ENCODE results near the gene CENPL. TPM values are rescaled to one million over a fixed set of nuclear protein-coding genes. Genes with fewer than 3 reads are reported as not detected.

Gene CENPL
- total and polyA plus RNA-seq, 2 of the 4 experiments (the other 2 are of a cell fraction), result 6.3 to 21.1 TPM

DNA sequence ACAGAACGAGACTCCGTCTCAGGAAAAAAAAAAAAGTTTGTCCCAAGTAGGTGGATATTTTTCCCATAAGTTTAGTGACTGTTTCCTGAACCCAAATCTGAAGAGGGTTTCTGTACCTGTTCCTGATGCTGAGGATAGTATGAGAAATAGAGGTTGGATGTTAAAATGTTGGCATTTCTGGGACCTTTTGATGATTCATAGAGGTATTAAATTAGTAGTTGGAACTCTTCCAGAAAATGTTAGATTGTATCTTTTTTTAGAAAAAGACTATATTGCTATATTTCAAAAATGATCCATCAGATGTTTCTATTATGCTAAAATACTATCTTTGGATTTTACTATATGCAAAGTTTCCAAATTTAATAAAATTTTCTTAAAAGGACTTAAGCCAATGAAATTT is 2.9 kb upstream of the CENPL start:
- H4K8ac ChIP-seq (ENCODE audit: low read depth in 2 of 2, low read length in 2 of 2), result no peak overlapping the region
- no peaks in the 10 kb centered on the region for H3K9me1 ChIP-seq (ENCODE audit: insufficient read depth, low read length)
- no peak for DNase-seq
- H2BK120ac ChIP-seq (ENCODE audit: low read depth, low read length), result no peak overlapping the region
- no peak for ATAC-seq (ENCODE audit: low read depth)
- H3K79me1 ChIP-seq (ENCODE audit: low read depth in 1 of 2, low read length in 2 of 2), result peaks cover 6 to 26% of the 10 kb centered on the region in 2 experiments; a peak in 3 of 4 replicates
- H3K23ac ChIP-seq (ENCODE audit: low read depth, low read length), result no peak overlapping the region
- H3K27me3 ChIP-seq (ENCODE audit: control insufficient read depth, insufficient read depth, low read length), result no peaks in the 10 kb centered on the region
- no peak overlapping the region for H3K4me3 ChIP-seq (ENCODE audit: insufficient read depth, low read depth, low read length)
- H2BK15ac ChIP-seq (ENCODE audit: low read depth, low read length), result no peak overlapping the region
- dilution Hi-C loops (cut with HindIII; ENCODE audit: low sequenced_read_pairs, unreplicated experiment), result no loop called here
- no peak overlapping the region for H3K18ac ChIP-seq (ENCODE audit: low read depth, low read length)
- in situ Hi-C loops (cut with MboI; ENCODE audit: low sequenced_read_pairs), result loop anchor here (10.0 kb wide), 2 partner anchors 393 to 1083 kb away; no protein-coding TSS in a partner anchor
- no peak overlapping the region for H3K27ac ChIP-seq (ENCODE audit: insufficient read depth, low read length)
- no peak overlapping the region for H3K14ac ChIP-seq (replicated peaks; ENCODE audit: low read depth, low read length)
- ChIA-PET CTCF (no interaction called here), POLR2A (ENCODE audit: unreplicated experiment) (no interaction called here)
- no peak overlapping the region for H3K56ac ChIP-seq (ENCODE audit: extremely low read depth, insufficient read depth, low read length)
- H4K5ac ChIP-seq (ENCODE audit: low read depth, low read length), result no peak overlapping the region
- WGBS, 2 experiments (ENCODE audit: extremely low coverage in 2 of 2, insufficient read length in 1 of 2), result 90% methylated on average over 2 of the region's 2 CpGs; no CpG with 5 or more reads in 1 of the 2 experiments
- H3K9me3 ChIP-seq (ENCODE audit: control insufficient read depth, insufficient read depth, low read length), result no peaks in the 10 kb centered on the region
- peaks cover 2% of the 10 kb centered on the region; the same call in 1 of the 2 replicates for H3K4me1 ChIP-seq (ENCODE audit: control insufficient read depth, insufficient read depth, low read length)
- no peak overlapping the region for H2AK5ac ChIP-seq (ENCODE audit: low read depth, low read length)
- intact Hi-C loops (cut with micrococcal nuclease), result no loop called here
- no peak overlapping the region for H2BK5ac ChIP-seq (ENCODE audit: low read depth, low read length, poor library complexity, severe bottlenecking)
- no peaks in the 10 kb centered on the region for H4K20me1 ChIP-seq (ENCODE audit: insufficient read depth, low read length)
- H2BK20ac ChIP-seq (ENCODE audit: low read depth, low read length), result no peak overlapping the region
- no peak overlapping the region for H4K91ac ChIP-seq (ENCODE audit: insufficient read depth, low read depth, low read length)
- no peak overlapping the region for H2AK9ac ChIP-seq (replicated peaks; ENCODE audit: low read depth, low read length, poor library complexity)
- BruUV-seq (replicated peaks), result no TSS peak
- H3K9ac ChIP-seq (ENCODE audit: low read depth, low read length), result no peak overlapping the region
- H3K4ac ChIP-seq (ENCODE audit: low read depth, low read length), result no peak overlapping the region
- no peak overlapping the region for H2AFZ ChIP-seq (replicated peaks; ENCODE audit: low read length, poor library complexity)
- H3K4me2 ChIP-seq (ENCODE audit: low read depth, low read length), result no peak overlapping the region
- peaks cover 7% of the 10 kb centered on the region for H3K36me3 ChIP-seq (ENCODE audit: control insufficient read depth, insufficient read depth, low read length)
- TF ChIP-seq CHD1 (IDR thresholded peaks at IDR 0.05; ENCODE audit: low read depth, low read length) (no peak), NFE2L2 (IDR thresholded peaks at IDR 0.05; ENCODE audit: low read depth, low read length) (no peak), MAZ (IDR thresholded peaks at IDR 0.05; ENCODE audit: borderline replicate concordance, low read depth, low read length) (no peak), RFX5 (IDR thresholded peaks at IDR 0.05; ENCODE audit: low read depth, low read length) (no peak), RCOR1 (IDR thresholded peaks at IDR 0.05; ENCODE audit: insufficient replicate concordance, low read length) (no peak), CEBPB (IDR thresholded peaks at IDR 0.05; ENCODE audit: low read depth, low read length) (no peak), POLR2A (IDR thresholded peaks at IDR 0.05; ENCODE audit: low read depth, low read length) (no peak), FOS (IDR thresholded peaks at IDR 0.05; ENCODE audit: low read depth, low read length) (no peak), MAFK (IDR thresholded peaks at IDR 0.05; ENCODE audit: low read depth, low read length) (no peak), RAD21 (IDR thresholded peaks at IDR 0.05; ENCODE audit: low read length) (no peak), BHLHE40 (IDR thresholded peaks at IDR 0.05; ENCODE audit: low read depth, low read length) (no peak), SMC3 (IDR thresholded peaks at IDR 0.05; ENCODE audit: low read depth, low read length) (no peak), MXI1 (IDR thresholded peaks at IDR 0.05; ENCODE audit: borderline replicate concordance, low read depth, low read length) (no peak)
- TF ChIP-seq, protein P1, sequence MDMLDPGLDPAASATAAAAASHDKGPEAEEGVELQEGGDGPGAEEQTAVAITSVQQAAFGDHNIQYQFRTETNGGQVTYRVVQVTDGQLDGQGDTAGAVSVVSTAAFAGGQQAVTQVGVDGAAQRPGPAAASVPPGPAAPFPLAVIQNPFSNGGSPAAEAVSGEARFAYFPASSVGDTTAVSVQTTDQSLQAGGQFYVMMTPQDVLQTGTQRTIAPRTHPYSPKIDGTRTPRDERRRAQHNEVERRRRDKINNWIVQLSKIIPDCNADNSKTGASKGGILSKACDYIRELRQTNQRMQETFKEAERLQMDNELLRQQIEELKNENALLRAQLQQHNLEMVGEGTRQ (IDR thresholded peaks at IDR 0.05; ENCODE audit: low read depth, low read length), result no peak
- TF ChIP-seq, protein P2, sequence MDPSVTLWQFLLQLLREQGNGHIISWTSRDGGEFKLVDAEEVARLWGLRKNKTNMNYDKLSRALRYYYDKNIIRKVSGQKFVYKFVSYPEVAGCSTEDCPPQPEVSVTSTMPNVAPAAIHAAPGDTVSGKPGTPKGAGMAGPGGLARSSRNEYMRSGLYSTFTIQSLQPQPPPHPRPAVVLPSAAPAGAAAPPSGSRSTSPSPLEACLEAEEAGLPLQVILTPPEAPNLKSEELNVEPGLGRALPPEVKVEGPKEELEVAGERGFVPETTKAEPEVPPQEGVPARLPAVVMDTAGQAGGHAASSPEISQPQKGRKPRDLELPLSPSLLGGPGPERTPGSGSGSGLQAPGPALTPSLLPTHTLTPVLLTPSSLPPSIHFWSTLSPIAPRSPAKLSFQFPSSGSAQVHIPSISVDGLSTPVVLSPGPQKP (IDR thresholded peaks at IDR 0.05; ENCODE audit: borderline replicate concordance, low read depth, low read length), result no peak
- TF ChIP-seq, protein P3, sequence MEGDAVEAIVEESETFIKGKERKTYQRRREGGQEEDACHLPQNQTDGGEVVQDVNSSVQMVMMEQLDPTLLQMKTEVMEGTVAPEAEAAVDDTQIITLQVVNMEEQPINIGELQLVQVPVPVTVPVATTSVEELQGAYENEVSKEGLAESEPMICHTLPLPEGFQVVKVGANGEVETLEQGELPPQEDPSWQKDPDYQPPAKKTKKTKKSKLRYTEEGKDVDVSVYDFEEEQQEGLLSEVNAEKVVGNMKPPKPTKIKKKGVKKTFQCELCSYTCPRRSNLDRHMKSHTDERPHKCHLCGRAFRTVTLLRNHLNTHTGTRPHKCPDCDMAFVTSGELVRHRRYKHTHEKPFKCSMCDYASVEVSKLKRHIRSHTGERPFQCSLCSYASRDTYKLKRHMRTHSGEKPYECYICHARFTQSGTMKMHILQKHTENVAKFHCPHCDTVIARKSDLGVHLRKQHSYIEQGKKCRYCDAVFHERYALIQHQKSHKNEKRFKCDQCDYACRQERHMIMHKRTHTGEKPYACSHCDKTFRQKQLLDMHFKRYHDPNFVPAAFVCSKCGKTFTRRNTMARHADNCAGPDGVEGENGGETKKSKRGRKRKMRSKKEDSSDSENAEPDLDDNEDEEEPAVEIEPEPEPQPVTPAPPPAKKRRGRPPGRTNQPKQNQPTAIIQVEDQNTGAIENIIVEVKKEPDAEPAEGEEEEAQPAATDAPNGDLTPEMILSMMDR (conservative IDR thresholded peaks at IDR 0.05; ENCODE audit: low read depth, low read length), result no peak
